Heart right ventricle (tissue), 16 donors: ENCODE data around the gene DDX10. TPM values are rescaled to one million over a fixed set of nuclear protein-coding genes. Genes with fewer than 3 reads are reported as not detected.
"Not testable (repeated sequence)": the region's sequence is repeated elsewhere in the genome, so short reads cannot be mapped to it uniquely, and the experiment has no call there.

Source experiments
- ATAC-seq, 8 donors: fragments of 200-7000 bp; cut with Tn5 transposase; one replicate each; pipeline ENCODE4 v1.9.1; 2020; ENCODE audit warnings: mild to moderate bottlenecking in 8 of 8, moderate library complexity in 8 of 8, moderate number of reproducible peaks in 1 of 8
- DNase-seq, 2 donors: peaks; one replicate each; pipeline ENCODE4 v3.0.0-alpha.2; 2020
- H3K27ac ChIP-seq, 10 donors: fragments of 200-600 bp; sonication (generic) in 2 of 10; one replicate each; pipeline versions ENCODE4 v1.5.0 to v1.8.0; 2020 to 2022; ENCODE audit warnings: mild to moderate bottlenecking in 3 of 10
- H3K27me3 ChIP-seq, 7 donors: fragments of 200-600 bp; one replicate each; pipeline ENCODE4 v1.8.0; 2021 to 2022; ENCODE audit warnings: mild to moderate bottlenecking in 2 of 7
- H3K36me3 ChIP-seq, 9 donors: fragments of 200-600 bp; sonication (generic) in 1 of 9; one replicate each; pipeline versions ENCODE4 v1.5.0 to v1.8.0; 2020 to 2022; ENCODE audit warnings: mild to moderate bottlenecking in 2 of 9
- H3K4me1 ChIP-seq, 9 donors: fragments of 200-600 bp; sonication (generic) in 1 of 9; one replicate each; pipeline versions ENCODE4 v1.5.0 to v1.8.0; 2020 to 2022; ENCODE audit warnings: mild to moderate bottlenecking in 4 of 9
- H3K4me3 ChIP-seq, 10 donors: fragments of 200-600 bp; sonication (generic) in 2 of 10; one replicate each; pipeline versions ENCODE4 v1.5.0 to v1.8.0; 2020 to 2022; ENCODE audit warnings: mild to moderate bottlenecking in 7 of 10, moderate library complexity in 2 of 10
- H3K9me3 ChIP-seq, 11 donors: fragments of 200-600 bp in 10 of 11; sonication (generic) in 2 of 11; one replicate each; pipeline versions ENCODE4 v1.5.0 to v1.8.0; 2013 to 2022; ENCODE audit warnings: mild to moderate bottlenecking in 2 of 11, control low read depth in 1 of 11, moderate library complexity in 1 of 11
- CTCF ChIP-seq, 9 donors: fragments of 200-600 bp; sonication (generic) in 2 of 9; IDR thresholded peaks; one replicate each; pipeline versions ENCODE4 v1.5.0 to v1.8.0; 2021 to 2022; ENCODE audit warnings: antibody characterized with exemption in 9 of 9, mild to moderate bottlenecking in 5 of 9, moderate library complexity in 1 of 9
- WGBS, 2 donors: extraction: QIAGEN DNeasy Blood & Tissue Kit; methylation state at CpG; one replicate each; pipeline ENCODE4 v1.1.7; 2013; ENCODE audit warnings: inconsistent platforms in 1 of 2; 5-methylcytosine and 5-hydroxymethylcytosine counted together
- intact Hi-C, 10 donors: fragments of 100-400 bp; cut with DNase I; formaldehyde crosslinking; loops; one replicate each; pipeline versions ENCODE4 v1.11.1 to v1.14.2; 2022
- polyA plus RNA-seq, 2 donors: library from polyadenylated mRNA; stranded (reverse); fragments of 200-250 nt; gene quantifications; one replicate each; pipeline ENCODE4 v1.2.3, GENCODE V29; 2013
- total RNA-seq, 10 donors: library from RNA; stranded (reverse); fragmentation: NEBNext Ultra II Directional in 3 of 10; extraction: Animal tissue kit (Norgen Biotek cat#: 25700) in 3 of 10; gene quantifications; one replicate each; pipeline versions ENCODE4 v1.2.1 to v1.2.4, GENCODE V29; 2021 to 2023
- donor health status: Arrhythmogenic right ventricular cardiomyopathy.
- donor health status: ischemic (EF 13 %, LVEDD 7.1; RV severe dilation, severe dysfunction).
- donor health status: healthy with polysubstance abuse.
- donor health status: DM: no; HTN: yes; CAD: no.
- donor health status: DM: no; HTN: no; CAD: no.
- donor health status: ischemic (EF 25% LVEDD 6.9; RV normal size, moderate dysfunction).
- donor health status: ischemic (EF 25% LVEDD 5.7; RV mildly dilated, moderate dysfunction).
- donor health status: healthy.
- donor health status: DM: yes; HTN: yes; CAD: no.
- donor health status: Ischemic cardiomyopathy.
- donor health status: ischemic (EF 35%, LVEDD 5.7; RV mildly dilated, moderate dysfunction).
- donor health status: nonischemic (EF 11% LVEDD 7.7; RV severe dilation, severe dysfunction).
- donor health status: DM: yes; HTN: yes; CAD: no.
- donor health status: PGD.
- donor health status: ischemic (EF 29% LVEDD 5.4; RV normal size, mild dysfunction).
- donor health status: nonischemic (EF 23%, LVEDD 6.1; RV moderate dilation, normal function).

The DDX10 gene
- total and polyA plus RNA-seq, 12 donors, result 9.3 to 15.3 (median 11.5) TPM

GRCh38 chr11:108636222-108636621 lies 28.6 kb upstream of the DDX10 start:
- H3K36me3 ChIP-seq, result no peaks in the 10 kb centered on the region
- WGBS, 2 donors, result 61 to 72% methylated on average over 2 of the region's 2 CpGs
- H3K27me3 ChIP-seq, result peaks cover 0 to 5% (median 0%) of the 10 kb centered on the region in 7 donors
- H3K4me3 ChIP-seq, result no peak overlapping the region
- no peak for TF ChIP-seq CTCF (IDR thresholded peaks at IDR 0.05)
- ATAC-seq, result no peak
- H3K27ac ChIP-seq, result no peak overlapping the region
- DNase-seq, result no peak
- H3K9me3 ChIP-seq, result no peaks in the 10 kb centered on the region
- H3K4me1 ChIP-seq, result no peaks in the 10 kb centered on the region
- intact Hi-C loops, result no loop called here

DNA sequence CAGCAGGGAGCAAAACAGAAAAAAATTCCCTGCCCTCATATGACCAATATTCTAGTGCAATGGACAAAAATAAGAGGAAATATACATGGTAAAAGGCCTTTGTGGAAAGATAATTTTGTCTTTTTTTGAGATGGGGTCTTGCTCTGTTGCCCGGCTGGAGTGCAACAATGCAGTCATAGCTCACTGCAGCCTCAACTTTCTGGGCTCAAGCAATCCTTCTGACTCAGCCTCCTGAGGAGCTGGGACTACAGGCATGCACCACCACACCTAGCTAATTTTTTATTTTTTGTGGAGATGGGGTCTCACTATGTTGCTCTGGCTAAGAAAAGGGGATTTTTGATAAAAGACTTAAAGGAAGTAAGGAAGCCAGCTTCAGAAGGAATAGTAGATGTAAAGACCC lies 25.7 kb upstream of the DDX10 start:
- Histone ChIP-seq H3K27me3 (peaks cover 0 to 5% (median 0%) of the 10 kb centered on the region in 7 donors), H3K4me3 (no peak overlapping the region), H3K27ac (no peak overlapping the region), H3K36me3 (no peaks in the 10 kb centered on the region), H3K9me3 (no peaks in the 10 kb centered on the region), H3K4me1 (no peaks in the 10 kb centered on the region)
- TF ChIP-seq CTCF (IDR thresholded peaks at IDR 0.05), result no peak
- WGBS, 2 donors, result 96 to 98% methylated on average over 1 of the region's 1 CpG
- ATAC-seq (no peak), DNase-seq (no peak)
- intact Hi-C loops, result no loop called here

- H3K4me3 ChIP-seq, H3K27ac ChIP-seq, H3K27me3 ChIP-seq, H3K4me1 ChIP-seq, ATAC-seq, H3K9me3 ChIP-seq, H3K36me3 ChIP-seq, DNase-seq: not testable (repeated sequence)
- WGBS, 2 donors, result 88 to 90% methylated on average over 1 of the region's 1 CpG
- intact Hi-C loops, result loop anchor here in 7 of 10 donors (10.0 kb wide), 6 partner anchors 47 to 527 kb away; partner anchors contain the start of genes POGLUT3 (in 3 of the 7), C11orf65 (in 1 of the 7) and EXPH5 (in 1 of the 7)
Observed at GRCh38 chr11:108641752-108642151, 23.1 kb upstream of the DDX10 start.

DNA sequence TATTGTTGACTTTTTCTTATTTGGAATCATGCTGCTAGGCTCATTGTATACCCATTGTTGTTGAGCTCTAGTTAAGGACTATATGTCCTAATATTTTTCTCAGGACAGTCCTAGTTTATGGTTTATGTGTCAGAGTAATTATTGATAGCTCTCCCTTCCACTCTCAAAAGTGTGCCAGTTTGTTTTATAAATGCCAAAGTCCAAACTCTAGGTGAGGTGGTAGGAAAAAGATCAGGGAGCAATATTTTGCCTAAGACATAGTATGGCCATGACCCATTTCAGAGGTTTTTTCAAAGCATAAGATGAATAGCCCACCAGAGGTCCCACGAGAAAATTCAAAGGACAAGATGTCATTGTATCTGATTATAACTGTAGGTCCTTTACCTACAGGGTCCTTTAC lies 20.9 kb upstream of the DDX10 start:
- 57 to 65% methylated on average over 1 of the region's 1 CpG for WGBS, 2 donors
- intact Hi-C loops, result loop anchor here in 7 of 10 donors (10.0 kb wide), 6 partner anchors 49 to 529 kb away; partner anchors contain the start of genes POGLUT3 (in 3 of the 7), C11orf65 (in 1 of the 7) and EXPH5 (in 1 of the 7)
- Histone ChIP-seq H3K9me3 (no peaks in the 10 kb centered on the region), H3K27me3 (no peaks in the 10 kb centered on the region), H3K36me3 (no peaks in the 10 kb centered on the region), H3K4me1 (peaks cover 0 to 7% (median 0%) of the 10 kb centered on the region in 9 donors), H3K27ac (no peak overlapping the region), H3K4me3 (no peak overlapping the region)
- DNase-seq (no peak), ATAC-seq (no peak)
- no peak for TF ChIP-seq CTCF (IDR thresholded peaks at IDR 0.05)

- no peak for DNase-seq
- no peak for TF ChIP-seq CTCF (IDR thresholded peaks at IDR 0.05)
- Histone ChIP-seq H3K27ac (no peak overlapping the region), H3K27me3 (no peaks in the 10 kb centered on the region), H3K4me1 (peaks cover 0 to 7% (median 0%) of the 10 kb centered on the region in 9 donors), H3K9me3 (no peaks in the 10 kb centered on the region), H3K4me3 (no peak overlapping the region), H3K36me3 (no peaks in the 10 kb centered on the region)
- 62 to 80% methylated on average over 2 of the region's 2 CpGs for WGBS, 2 donors
- no peak for ATAC-seq
- intact Hi-C loops, result loop anchor here in 7 of 10 donors (5.0 to 10.0 kb wide), 12 partner anchors 49 to 531 kb away; partner anchors contain the start of genes POGLUT3 (in 4 of the 7), C11orf65 (in 3 of the 7), ATM (in 1 of the 7) and EXPH5 (in 1 of the 7)
Observed at GRCh38 chr11:108645970-108646369, 18.9 kb upstream of the DDX10 start.
